Measurements from ENCODE around the gene SBSN.

- no peak for TF ChIP-seq POLR2A (IDR thresholded peaks at IDR 0.05; ENCODE audit: low read length)
- no peak for TF ChIP-seq GATA1 (IDR thresholded peaks at IDR 0.05; ENCODE audit: low read depth, low read length)
Measured at GRCh38 chr19:35478794-35479677, 49.1 kb downstream of the SBSN start.

Data from erythroblast (primary cell).